Nephron progenitor cell (in vitro differentiated cells): ENCODE measurements around the gene GDI1.

Experiments
- DNase-seq: peaks from one replicate; pipeline ENCODE4 v3.0.0; 2021
- H3K27ac Mint-ChIP-seq: 2 replicates; pipeline ENCODE4 v1.8.0; 2021; ENCODE audit warnings: mild to moderate bottlenecking, moderate library complexity, mixed read lengths
- H3K27me3 Mint-ChIP-seq: 2 replicates; pipeline ENCODE4 v1.8.0; 2021; ENCODE audit warnings: mild to moderate bottlenecking, low read depth, mixed read lengths; ENCODE audit not compliant: poor library complexity
- H3K36me3 Mint-ChIP-seq: 2 replicates; pipeline ENCODE4 v1.8.0; 2021; ENCODE audit warnings: low read depth, mixed read lengths
- H3K4me1 Mint-ChIP-seq: 2 replicates; pipeline ENCODE4 v1.8.0; 2021; ENCODE audit warnings: mixed read lengths
- H3K4me3 Mint-ChIP-seq: 2 replicates; pipeline ENCODE4 v1.8.0; 2021; ENCODE audit warnings: mild to moderate bottlenecking, moderate library complexity, mixed read lengths
- H3K9me3 Mint-ChIP-seq: 2 replicates; pipeline ENCODE4 v1.8.0; 2021; ENCODE audit warnings: mild to moderate bottlenecking, moderate library complexity, mixed read lengths
- TF ChIP-seq, protein P1 (sequence below): fragments of 200-600 bp; sonication (generic); IDR thresholded peaks from 2 replicates; pipeline ENCODE4 v1.5.0; 2021; ENCODE audit warnings: antibody characterized with exemption

The GDI1 gene

DNA sequence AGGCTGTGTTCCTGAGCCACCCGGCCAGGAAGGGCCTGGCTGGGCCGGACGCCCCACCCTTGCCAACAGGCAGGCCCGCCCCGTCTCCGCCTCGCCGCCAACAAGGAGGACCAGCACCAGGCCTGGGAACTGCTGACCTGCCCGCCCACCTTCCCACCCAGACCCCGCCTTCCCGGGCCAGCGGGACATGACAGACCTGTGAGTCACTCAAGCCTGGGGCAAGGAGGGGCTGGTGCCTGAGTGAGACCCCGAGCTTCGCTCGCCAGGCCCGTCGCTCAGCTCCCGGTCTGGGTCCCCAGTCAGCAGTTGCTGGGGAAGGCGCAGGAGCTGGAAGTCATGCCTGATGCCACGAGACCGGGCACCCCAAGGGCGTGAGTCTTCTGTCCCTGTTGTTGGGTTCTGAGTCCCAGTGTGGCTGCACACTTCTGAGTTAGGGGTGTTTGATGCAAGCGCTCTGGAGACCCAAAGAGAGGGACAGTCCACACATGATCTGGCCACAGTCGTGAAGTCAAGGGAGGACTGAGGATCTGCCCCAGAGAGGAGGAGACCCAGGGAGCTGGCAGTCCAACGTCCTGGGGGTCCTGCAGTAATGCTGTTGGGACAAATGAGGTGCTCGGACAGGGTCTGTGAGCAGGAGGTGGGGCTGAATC, 27.6 kb upstream of the GDI1 start, which contains the start of gene DNASE1L1:
Gene DNASE1L1 (minus strand): TSS at position 33 of the 650 bp plus-strand sequence. CDS start 3,686 bp downstream, outside the sequence.
- Mint-ChIP-seq H3K9me3 (peaks cover 58% of the 10 kb centered on the region), H3K4me3 (peak within 1 kb of the TSS; percentile 71), H3K27ac (no peak within 1 kb of the TSS), H3K4me1 (peaks cover 20% of the 10 kb centered on the region), H3K27me3 (peaks cover 3% of the 10 kb centered on the region), H3K36me3 (peaks cover 10% of the 10 kb centered on the region)
- TF ChIP-seq, protein P1, sequence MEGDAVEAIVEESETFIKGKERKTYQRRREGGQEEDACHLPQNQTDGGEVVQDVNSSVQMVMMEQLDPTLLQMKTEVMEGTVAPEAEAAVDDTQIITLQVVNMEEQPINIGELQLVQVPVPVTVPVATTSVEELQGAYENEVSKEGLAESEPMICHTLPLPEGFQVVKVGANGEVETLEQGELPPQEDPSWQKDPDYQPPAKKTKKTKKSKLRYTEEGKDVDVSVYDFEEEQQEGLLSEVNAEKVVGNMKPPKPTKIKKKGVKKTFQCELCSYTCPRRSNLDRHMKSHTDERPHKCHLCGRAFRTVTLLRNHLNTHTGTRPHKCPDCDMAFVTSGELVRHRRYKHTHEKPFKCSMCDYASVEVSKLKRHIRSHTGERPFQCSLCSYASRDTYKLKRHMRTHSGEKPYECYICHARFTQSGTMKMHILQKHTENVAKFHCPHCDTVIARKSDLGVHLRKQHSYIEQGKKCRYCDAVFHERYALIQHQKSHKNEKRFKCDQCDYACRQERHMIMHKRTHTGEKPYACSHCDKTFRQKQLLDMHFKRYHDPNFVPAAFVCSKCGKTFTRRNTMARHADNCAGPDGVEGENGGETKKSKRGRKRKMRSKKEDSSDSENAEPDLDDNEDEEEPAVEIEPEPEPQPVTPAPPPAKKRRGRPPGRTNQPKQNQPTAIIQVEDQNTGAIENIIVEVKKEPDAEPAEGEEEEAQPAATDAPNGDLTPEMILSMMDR = no peak
- DNase-seq = peak; percentile 77

DNA sequence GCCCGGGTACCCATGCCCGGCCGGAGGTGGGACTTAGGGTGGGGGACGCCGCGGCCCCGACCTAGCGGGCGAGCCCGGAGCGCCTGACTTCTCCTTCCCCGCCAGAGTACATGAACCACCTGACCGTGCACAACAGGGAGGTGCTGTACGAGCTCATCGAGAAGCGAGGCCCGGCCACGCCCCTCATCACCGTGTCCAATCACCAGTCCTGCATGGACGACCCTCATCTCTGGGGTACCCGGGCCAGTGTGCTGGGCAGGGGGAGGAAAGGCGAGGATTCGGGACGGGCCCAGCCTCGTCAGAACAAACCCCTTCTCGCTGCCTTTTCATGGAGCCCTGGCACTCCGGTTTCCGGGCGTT, 25.0 kb upstream of the GDI1 start:
- Mint-ChIP-seq H3K4me1 (peaks cover 20% of the 10 kb centered on the region), H3K9me3 (peaks cover 50% of the 10 kb centered on the region), H3K36me3 (peaks cover 15% of the 10 kb centered on the region), H3K27me3 (peaks cover 3% of the 10 kb centered on the region), H3K4me3 (peak overlapping the region; percentile 78), H3K27ac (no peak overlapping the region)
- DNase-seq = peak; percentile 72
- TF ChIP-seq, protein P1 = no peak

DNA sequence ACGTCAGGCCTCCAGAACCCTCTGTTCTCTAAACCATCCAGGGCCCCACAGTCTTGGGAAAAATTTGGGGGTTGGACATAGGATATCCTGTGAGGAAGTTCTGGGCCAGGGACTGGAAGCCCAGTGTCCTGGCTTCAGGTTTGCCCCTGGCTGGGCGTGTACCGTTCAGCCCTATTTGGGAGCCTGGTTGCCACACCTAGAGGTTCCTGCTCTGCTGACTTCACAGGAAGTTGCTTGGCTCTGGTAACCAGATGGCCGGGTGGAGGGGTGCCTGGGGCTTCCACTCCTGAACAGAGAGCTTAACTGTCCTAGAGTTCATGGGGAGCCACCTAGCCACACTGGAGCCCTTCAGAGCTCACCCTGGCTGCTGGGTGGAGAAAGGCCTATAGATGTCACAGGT, 24.5 kb upstream of the GDI1 start:
- DNase-seq = no peak
- Mint-ChIP-seq H3K36me3 (peaks cover 15% of the 10 kb centered on the region), H3K4me3 (peak overlapping the region; percentile 78), H3K9me3 (peaks cover 50% of the 10 kb centered on the region), H3K27ac (no peak overlapping the region), H3K4me1 (peaks cover 20% of the 10 kb centered on the region), H3K27me3 (peaks cover 3% of the 10 kb centered on the region)
- TF ChIP-seq, protein P1 = no peak

DNA sequence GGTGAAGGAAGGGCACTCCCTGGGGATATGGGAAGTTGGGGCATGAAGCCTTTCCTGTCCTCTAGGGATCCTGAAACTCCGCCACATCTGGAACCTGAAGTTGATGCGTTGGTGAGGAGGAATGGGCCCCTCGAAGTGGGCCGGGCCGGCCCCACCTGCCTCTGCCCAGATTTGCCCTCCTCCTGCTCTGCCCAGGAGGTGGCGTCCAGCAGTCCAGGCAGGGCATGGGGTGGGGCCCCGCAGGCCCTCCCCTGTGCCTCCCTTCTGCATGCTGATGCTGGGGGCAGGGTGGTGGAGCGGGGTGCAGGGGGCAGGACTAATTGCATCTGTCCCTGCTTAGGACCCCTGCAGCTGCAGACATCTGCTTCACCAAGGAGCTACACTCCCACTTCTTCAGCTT, 23.8 kb upstream of the GDI1 start:
- peaks cover 20% of the 10 kb centered on the region for H3K4me1 Mint-ChIP-seq
- no peak overlapping the region for H3K4me3 Mint-ChIP-seq
- H3K9me3 Mint-ChIP-seq = peaks cover 53% of the 10 kb centered on the region
- H3K27ac Mint-ChIP-seq = no peak overlapping the region
- peaks cover 15% of the 10 kb centered on the region for H3K36me3 Mint-ChIP-seq
- DNase-seq = no peak
- TF ChIP-seq, protein P1 = no peak
- H3K27me3 Mint-ChIP-seq = peaks cover 3% of the 10 kb centered on the region

DNA sequence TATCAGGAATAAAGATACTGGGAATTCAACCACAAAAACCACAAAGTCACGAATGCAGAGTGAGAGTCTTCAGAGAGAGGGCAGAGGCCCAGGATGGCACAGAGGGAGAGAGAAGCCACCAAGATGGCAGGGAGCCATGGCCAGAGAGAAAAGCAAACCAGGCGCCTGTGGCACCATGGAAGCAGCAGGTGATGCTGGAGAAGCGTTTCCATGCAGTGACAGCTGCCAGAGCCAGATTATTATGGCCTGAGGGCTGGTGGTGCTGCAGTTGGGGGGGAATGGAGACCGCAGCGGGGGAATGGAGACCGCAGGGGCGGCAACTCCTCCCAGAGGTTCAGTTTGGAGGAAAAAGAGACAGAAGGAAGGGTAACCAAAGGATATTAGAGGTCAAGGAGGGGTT, 19.8 kb upstream of the GDI1 start:
- no peaks in the 10 kb centered on the region for H3K4me1 Mint-ChIP-seq
- H3K4me3 Mint-ChIP-seq = no peak overlapping the region
- H3K9me3 Mint-ChIP-seq = peaks cover 54% of the 10 kb centered on the region
- H3K36me3 Mint-ChIP-seq = peaks cover 15% of the 10 kb centered on the region
- no peak for DNase-seq
- TF ChIP-seq, protein P1 = no peak
- no peaks in the 10 kb centered on the region for H3K27me3 Mint-ChIP-seq
- no peak overlapping the region for H3K27ac Mint-ChIP-seq

DNA sequence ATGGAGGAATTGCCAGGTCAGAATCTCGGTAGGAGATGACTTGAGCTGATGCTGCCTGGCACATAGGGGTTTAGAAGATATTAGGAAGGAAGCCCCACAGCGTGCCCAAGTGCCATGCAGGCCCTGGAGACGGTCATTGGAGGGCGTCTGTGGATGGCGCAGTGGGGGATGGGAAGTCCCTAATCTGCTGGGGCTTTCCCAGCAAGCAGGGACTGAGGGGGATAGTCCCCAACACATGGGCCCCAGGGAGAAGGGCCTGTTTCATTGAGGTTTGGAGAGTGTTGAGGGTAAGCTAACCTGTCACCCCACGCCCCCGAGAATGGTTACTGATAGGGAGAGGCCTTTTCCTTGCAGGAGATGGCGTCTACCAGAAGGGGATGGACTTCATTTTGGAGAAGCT, 17.8 kb upstream of the GDI1 start:
- H3K36me3 Mint-ChIP-seq = peaks cover 12% of the 10 kb centered on the region

More for the DNA sequence above, 17.8 kb upstream of the GDI1 start:
- TF ChIP-seq, protein P1 = no peak
- H3K4me3 Mint-ChIP-seq = no peak overlapping the region
- H3K9me3 Mint-ChIP-seq = peaks cover 45% of the 10 kb centered on the region
- peak overlapping the region; percentile 75 for H3K27ac Mint-ChIP-seq
- no peaks in the 10 kb centered on the region for H3K4me1 Mint-ChIP-seq
- DNase-seq = no peak
- H3K27me3 Mint-ChIP-seq = no peaks in the 10 kb centered on the region
